ENCODE measurements around the gene EXOC5.
"Not testable (repeated sequence)": the region's sequence is repeated elsewhere in the genome, so short reads cannot be mapped to it uniquely, and the experiment has no call there.

EXOC5 gene

DNA sequence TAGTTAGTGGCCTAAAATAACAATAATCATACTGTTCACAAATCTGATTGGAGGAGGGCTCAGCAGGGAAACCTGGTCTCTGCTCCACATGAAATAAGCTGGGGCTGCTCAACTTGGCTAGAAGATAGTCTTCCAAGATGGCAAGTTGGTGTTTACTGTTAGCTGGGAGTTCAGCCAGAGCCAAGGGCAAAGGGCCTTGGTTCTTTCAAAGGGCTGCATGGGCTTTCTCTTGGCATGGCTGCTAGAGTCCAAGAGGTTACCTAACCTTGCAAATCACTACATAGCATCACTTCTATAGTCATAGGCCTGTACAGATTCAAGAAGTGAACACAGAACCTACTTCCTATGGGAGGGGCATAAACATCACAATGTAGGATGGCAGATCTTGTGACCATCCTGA lies 7.1 kb downstream of the EXOC5 start:
- in situ Hi-C loops (cut with HindIII; ENCODE audit: low sequenced_read_pairs): no loop called here

DNA sequence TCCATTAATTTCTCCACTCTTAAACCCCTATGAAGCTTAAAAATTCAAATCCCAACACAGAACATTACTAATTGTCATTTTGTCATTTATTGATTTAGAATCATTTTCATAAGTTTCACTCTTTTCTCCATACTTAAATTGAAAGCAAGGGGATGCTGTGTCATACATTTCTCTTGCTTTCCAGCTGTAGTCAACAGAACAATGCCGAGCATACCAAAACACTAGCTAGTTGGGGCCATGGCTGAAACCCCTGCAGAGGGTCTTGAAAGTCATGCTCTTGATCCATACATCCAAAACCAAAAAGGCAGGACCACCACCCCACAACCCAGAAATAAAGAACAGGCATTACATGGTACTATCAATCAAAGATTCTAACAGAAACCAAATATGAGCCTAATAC lies 9.0 kb downstream of the EXOC5 start:
- in situ Hi-C loops (cut with HindIII; ENCODE audit: low sequenced_read_pairs): no loop called here

DNA sequence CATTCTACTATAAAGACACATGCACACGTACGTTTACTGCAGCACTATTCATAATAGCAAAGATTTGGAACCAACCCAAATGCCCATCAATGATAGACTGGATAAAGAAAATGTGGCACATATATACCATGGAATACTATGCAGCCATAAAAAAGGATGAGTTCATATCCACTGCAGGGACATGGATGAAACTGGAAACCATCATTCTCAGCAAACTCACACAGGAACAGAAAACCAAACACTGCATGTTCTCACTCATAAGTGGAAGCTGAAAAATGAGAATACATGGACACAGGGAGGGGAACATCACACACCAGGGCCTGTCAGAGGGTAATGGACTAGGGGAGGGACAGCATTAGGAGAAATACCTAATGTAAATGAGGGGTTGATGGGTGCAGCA lies 10.5 kb downstream of the EXOC5 start:
- in situ Hi-C loops (cut with HindIII; ENCODE audit: low sequenced_read_pairs): not testable (repeated sequence)

DNA sequence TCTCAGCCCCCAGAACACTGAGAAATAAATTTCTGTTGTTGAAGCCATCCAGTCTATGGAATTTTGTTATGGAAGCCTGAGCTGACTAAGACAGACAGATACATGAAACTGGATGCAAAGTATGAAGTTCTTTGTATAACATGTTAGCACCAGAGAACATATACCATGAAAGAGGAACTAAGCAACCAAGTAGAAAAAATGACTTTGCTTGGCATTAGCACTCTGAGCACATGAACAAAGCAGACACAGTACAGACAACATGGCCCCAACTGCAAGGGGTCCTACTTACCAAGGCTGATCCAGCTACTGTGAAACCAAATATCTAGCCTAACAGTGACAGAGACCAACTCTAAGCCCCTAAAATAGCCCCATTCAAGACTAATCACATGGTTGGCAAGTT lies 13.8 kb downstream of the EXOC5 start:
- in situ Hi-C loops (cut with HindIII; ENCODE audit: low sequenced_read_pairs): no loop called here

DNA sequence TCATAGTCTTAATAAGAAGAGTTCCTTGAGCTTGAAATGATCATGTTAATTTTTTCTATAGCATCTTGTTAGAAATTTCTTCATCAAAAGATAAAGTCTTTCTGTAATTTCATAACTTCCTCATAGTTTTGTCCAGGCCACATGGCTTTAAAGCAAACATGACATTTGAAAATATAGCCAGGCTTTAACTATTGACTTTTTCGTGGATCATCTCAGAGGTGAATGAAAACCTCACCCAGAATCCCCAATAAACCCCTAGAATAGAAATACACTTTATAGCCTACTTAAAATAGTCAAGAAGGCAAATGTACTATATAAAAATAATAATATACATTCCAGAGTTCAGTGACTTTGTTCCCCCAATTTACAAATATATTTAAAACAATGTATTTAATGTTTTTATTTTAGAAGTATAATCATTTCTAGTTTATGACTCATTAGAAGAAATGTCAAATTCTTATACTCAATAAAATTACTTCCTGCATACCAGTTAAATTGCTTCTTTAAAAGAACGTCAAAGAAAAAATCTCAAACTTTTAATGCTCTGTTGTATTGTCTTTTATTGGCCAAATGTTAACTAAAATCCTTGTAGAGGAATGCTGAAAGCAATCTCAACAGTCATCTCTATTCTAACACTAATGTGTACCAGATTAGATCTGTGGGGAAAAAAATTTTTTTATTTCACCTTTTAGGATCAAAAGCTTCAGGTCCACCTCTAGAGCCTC lies 21.6 kb downstream of the EXOC5 start:
- in situ Hi-C loops (cut with HindIII; ENCODE audit: low sequenced_read_pairs): no loop called here

DNA sequence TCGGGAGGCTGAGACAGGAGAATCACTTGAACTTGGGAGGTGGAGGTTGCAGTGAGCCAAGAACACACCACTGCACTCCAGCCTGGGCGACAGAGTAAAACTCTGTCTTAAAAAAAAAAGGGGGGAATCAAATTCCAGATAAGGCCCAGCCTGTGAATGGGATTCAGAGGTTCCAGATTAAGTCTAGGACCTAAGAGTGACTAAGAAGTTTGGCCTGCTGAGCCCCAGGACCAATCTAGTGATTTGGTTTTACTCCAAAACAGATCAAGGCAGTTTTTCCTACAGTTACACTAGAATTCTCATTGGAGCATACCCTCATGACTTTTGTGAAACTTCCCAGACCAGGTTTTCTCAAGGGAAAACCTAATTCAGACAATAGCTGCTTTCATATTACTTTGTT lies 22.8 kb downstream of the EXOC5 start:
- in situ Hi-C loops (cut with HindIII; ENCODE audit: low sequenced_read_pairs): no loop called here

DNA sequence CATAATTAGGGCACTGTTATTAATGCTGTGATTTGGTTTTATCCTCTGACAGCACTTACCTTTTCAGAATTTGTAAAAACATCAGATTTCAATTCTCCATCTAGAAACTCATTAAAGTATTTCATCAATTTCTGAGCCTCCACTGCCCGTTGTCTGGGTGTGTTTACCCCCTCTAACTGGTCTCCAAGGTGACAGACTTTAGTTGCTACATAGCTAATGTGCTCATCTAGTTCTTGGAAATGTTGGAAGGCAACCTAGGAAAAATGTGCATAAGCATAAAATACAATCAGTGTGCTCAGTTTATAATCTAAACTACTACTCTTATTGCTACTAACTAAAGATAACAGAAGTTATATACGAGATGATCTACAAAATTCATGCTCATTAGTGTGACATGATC lies 24.6 kb downstream of the EXOC5 start:
- in situ Hi-C loops (cut with HindIII; ENCODE audit: low sequenced_read_pairs): no loop called here

DNA sequence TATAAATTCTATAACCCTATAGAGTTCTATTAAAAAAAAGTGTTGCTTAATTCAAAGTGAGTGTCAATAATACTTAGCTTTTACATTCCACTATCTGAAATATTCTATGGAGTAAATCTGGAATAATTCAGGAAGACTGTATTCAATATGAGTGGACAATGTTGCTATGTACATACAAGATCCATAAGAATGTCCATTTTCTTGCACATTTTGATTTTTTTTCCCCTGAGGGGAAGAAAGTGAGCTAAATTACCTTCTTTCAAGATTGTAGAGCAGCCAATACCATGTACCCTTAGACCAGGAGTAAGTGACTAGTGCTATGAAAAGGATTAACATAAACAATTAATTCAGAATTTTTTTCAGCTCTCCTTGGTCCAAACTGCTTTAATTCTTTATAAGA lies 25.4 kb downstream of the EXOC5 start:
- in situ Hi-C loops (cut with HindIII; ENCODE audit: low sequenced_read_pairs): no loop called here

DNA sequence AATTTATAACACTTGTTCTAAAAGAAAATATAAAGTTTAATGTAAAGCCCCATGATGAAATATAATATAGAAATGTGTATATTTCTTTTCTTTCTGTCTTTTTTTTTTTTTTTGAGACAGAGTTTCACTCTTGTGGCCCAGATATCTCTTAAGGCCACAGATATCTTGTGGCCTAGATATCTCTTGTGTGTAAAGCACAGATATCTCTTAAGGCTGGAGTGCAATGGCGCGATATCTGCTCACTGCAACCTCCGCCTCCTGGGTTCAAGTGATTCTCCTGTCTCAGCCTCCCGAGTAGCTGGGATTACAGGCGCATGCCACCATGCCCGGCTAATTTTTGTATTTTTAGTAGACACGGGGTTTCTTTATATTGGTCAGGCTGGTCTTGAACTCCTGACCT lies 28.6 kb downstream of the EXOC5 start:
- in situ Hi-C loops (cut with HindIII; ENCODE audit: low sequenced_read_pairs): not testable (repeated sequence)

DNA sequence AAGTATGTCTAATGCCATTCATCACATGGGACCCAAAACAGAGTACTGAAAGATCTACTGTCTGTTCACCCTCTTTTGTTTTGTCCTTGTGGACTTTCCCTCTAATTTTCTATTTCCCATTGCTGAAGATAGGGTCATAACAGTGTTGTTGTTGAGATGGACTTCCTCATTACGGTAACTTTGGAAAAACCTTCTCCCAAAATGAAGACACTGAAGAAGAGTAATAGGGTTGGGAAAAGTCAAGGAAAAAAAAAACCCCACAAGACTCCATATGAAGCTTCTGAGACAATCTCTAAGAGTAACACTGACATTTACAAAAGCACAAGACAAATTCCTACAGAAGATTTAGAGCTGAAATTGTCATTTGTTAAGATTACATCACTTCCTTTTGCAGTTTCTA lies 36.7 kb downstream of the EXOC5 start:
- in situ Hi-C loops (cut with HindIII; ENCODE audit: low sequenced_read_pairs): no loop called here

DNA sequence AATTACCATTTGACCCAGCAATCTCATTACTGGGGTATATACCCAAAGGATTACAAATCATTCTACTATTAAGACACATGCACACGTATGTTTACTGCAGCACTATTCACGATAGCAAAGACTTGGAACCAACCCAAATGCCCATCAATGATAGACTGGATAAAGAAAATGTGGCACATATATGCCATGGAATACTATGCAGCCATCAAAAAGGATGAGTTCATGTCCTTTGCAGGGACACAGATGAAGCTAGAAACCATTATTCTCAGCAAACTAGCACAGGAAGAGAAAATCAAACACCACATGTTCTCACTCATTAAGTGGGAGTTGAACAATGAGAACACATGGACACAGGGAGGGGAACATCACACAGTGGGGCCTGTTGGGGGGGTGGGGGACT lies 40.4 kb downstream of the EXOC5 start:
- in situ Hi-C loops (cut with HindIII; ENCODE audit: low sequenced_read_pairs): not testable (repeated sequence)

DNA sequence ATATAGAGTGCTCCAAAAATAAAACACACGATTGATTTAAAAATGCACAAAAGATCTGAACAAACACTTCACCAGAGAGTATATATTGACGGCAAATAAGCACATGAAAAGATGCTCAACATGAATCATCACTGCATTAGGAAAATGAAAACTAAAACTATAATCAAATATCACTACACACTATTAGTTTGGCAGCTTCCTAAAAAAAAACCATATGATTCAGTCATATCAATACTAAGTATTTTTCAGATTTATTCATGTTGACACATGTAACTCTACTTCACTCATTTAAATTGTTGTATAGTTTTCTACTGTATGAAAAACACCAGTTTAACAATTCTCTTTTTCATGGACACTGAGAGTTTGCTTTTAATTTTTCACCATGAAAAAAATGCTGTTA lies 41.6 kb downstream of the EXOC5 start:
- in situ Hi-C loops (cut with HindIII; ENCODE audit: low sequenced_read_pairs): no loop called here

DNA sequence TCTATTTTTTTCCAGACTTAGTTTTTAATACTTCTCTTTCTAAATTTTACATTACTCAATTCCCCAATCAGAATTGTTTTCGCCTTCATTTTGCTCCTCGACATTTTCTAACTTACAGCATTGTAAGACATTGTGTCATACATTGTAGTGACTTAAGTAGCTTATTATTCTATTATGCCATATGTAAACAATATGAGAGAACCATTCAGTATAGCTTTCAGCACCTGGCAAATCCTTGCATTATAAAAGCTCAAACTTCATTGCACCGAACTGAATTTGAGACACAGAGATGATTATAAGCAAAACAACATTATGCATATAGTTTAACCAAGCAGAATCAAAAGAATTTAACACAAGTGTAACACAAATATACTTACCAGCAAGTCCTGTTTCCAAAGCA lies 46.8 kb downstream of the EXOC5 start:
- in situ Hi-C loops (cut with HindIII; ENCODE audit: low sequenced_read_pairs): no loop called here

DNA sequence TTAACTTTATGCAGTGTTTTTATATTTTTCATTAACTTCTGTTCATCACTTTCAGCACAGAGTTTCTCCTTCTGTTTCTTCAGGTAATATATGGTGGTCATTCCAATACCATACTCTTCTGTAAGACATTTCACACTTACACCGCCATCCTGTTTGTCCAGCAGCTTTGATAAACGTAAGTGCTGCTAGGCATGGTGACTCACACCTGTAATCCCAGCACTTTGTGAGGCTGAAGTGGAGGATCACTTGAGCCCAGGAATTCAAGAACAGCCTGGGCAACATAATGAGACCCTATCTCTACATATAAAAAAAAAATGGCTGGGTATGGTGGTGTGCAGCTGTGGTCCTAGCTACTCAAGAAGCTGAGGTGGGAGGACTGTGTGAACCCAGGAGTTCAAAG lies 55.8 kb downstream of the EXOC5 start:
- in situ Hi-C loops (cut with HindIII; ENCODE audit: low sequenced_read_pairs): no loop called here

DNA sequence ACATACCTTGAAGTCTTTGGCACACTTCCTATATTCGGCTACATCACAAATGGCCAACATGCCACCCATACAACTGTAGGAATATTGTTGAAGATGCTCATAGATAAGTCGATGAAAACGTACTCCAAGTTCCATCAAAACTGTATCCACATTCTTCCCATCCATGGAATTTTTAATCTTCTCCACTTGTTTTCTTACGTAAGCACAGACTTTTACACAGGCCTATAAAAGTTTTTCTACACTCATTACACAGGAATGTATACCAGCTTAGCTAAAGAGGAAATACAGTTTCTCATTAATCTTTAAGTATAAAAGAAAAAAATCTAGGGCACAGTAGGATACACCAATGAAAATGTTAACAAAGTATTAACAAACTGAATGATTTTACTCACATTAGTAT lies 59.1 kb downstream of the EXOC5 start:
- in situ Hi-C loops (cut with HindIII; ENCODE audit: low sequenced_read_pairs): no loop called here

DNA sequence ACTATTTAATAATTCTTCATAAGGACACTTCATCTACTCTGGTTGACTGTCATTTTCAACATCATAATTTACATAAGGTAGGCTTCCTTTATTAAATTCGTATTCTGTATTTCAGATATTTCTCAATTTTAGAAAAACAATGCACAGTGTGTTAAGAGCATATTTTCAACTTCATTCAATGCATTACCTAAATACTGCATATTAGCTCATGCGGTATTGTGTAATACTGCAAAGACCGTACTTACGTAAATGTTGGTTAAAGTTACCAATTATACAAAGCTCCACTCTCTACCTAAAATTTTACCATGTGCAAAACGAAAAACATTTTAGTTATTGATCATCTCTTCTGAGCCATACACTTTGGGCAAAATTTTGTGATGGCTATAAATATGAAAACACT lies 62.8 kb downstream of the EXOC5 start:
- in situ Hi-C loops (cut with HindIII; ENCODE audit: low sequenced_read_pairs): no loop called here

DNA sequence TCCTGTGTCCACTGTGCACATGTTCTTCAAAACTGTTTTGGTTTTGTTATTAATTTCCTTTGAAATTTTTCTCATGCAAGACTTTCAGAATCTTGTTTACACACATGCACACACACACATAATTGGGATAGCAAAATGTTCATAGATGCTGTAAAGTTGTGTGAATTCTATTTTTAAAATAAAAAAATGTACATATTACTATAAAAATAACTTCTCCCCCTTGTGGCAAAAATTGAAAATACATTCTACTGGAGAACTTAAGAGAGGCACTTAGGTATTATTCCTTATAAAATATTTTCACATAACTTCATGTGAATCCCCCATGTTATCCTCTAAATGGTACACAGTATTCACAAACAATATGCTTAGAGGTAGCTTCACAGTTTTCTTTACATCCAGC lies 66.0 kb downstream of the EXOC5 start:
- in situ Hi-C loops (cut with HindIII; ENCODE audit: low sequenced_read_pairs): not testable (repeated sequence)

DNA sequence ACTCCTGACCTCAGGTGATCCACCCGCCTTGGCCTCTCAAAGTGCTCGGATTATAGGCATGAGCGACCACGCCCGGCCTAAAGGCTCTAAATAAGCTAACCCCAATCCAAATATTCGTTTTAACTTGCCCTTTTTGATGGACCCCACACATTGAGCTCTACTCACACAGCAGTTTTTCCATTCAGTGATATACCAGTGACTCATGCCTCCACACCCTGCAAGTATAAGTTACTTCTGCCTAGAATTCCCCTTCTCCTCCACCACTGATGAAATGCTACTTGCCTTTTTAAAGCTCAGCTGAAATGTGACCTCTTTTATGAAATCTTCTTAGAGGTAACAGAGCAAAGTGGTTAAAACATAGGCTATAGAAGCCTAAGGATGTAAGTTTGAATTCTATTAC lies 68.8 kb downstream of the EXOC5 start:
- in situ Hi-C loops (cut with HindIII; ENCODE audit: low sequenced_read_pairs): loop anchor here (10.0 to 25.0 kb wide), 2 partner anchors 165 to 513 kb away; no protein-coding TSS in a partner anchor

DNA sequence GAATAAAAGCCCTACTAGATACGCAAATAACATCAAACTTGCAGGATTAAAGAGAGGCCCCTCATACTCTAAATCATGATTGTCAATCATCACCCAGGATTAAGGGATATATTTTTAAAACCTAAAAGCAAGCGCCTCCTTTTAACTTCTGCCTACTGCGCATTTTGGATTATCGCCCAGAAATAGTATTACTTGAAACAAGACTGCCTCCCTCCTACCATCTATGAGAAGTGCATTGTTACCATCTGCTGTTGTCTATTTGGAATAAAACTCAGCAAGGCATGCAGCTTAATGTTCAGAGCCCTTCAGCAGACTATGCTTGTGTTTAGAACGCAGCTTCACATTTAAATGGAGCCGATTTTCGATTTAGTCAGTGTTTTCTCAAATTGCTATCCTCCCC lies 79.6 kb downstream of the EXOC5 start:
- in situ Hi-C loops (cut with HindIII; ENCODE audit: low sequenced_read_pairs): loop anchor here (25.0 kb wide), 1 partner anchor 502 kb away; no protein-coding TSS in a partner anchor

DNA sequence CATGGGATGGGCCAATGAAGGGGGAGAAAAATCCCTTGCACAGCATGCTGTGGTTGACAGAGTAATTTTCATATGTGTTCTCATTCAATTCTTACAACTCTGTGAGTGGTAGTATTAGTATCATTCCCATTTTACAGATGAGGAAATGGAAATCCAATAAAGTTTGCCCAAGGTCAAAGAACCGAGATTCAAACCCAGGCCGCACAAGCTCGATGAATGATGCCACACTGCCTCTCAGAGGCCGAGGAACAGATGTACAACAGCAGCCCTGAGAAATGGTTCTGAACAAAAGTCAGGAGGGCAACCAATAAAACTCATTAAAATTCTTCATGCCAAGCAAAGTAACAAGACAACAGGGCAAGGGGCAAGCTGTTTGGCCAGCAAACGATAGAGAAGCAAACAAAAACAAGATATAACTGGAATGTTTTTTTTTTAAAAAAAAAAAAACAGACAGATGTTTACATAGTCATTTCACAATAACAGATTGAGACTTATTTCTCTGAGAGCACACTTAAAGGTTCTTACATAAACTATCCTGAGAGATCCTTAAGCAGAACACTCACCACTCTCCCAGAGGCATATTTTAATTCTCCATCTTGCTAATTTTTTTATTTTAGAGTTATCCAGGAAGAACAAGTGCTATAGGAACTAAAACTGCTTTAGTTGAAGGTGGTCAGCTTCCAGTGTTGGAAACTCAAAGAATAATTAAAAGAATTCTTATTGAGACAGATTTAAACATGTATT lies 85.8 kb downstream of the EXOC5 start:
- in situ Hi-C loops (cut with HindIII; ENCODE audit: low sequenced_read_pairs): loop anchor here (25.0 kb wide), 1 partner anchor 496 kb away; no protein-coding TSS in a partner anchor

DNA sequence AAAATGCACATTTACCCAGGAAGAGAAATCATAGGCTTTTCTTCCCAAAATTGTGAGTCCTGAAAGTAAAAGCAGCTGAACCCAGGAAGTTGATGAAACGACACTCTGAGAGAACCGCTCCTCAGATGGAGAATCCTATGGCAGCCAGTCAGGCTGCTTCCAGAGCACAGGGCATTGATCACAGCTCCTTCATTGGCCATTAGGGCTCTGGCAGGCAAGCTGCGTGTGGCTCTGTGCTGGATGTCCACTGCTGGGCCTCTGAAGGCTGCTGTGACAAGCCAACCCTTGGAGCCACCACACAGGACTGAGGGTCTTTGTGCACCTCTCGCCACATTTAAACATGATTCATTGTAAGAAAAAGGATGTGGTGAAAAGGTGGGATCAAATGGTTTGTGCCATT lies 89.4 kb downstream of the EXOC5 start:
- in situ Hi-C loops (cut with HindIII; ENCODE audit: low sequenced_read_pairs): loop anchor here (25.0 kb wide), 1 partner anchor 492 kb away; no protein-coding TSS in a partner anchor

DNA sequence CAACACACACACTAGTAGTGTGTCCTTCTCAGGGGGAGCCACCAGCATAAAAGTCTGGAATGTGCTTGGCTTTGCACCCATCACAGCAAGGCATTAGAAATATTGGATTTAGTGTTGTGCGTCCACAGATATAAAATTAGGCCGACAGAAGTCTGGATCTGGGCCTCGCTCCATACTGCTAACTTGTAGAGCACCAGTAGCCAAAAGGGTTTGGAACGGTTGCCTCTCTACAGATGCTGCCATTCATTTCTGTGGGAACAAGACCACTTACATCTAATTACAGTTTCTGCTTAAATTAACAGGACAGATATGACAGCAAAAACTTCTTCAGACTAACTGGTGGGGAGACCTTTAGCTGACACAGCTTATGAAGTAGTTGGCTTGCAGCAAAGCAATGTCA lies 94.2 kb downstream of the EXOC5 start:
- in situ Hi-C loops (cut with HindIII; ENCODE audit: low sequenced_read_pairs): no loop called here

Measured in endothelial cell of hepatic sinusoid (primary cell).